HEK293 (cell line): ENCODE measurements around the gene SKAP1.

Source experiments
- KLF16 ChIP-seq: fragments of 450-650 bp; formaldehyde crosslinking; IDR thresholded peaks from 2 replicates; pipeline ENCODE4 v1.5.1; 2017; ENCODE audit warnings: missing biosample characterization, missing genetic modification characterization
- ZNF121 ChIP-seq: fragments of 450-650 bp; formaldehyde crosslinking; IDR thresholded peaks from 2 replicates; pipeline ENCODE4 v1.5.1; 2016; ENCODE audit warnings: missing biosample characterization, missing genetic modification characterization
- ZNF416 ChIP-seq: fragments of 450-650 bp; formaldehyde crosslinking; IDR thresholded peaks from 2 replicates; pipeline ENCODE4 v1.5.1; 2016; ENCODE audit warnings: missing biosample characterization, missing genetic modification characterization
- ZNF670 ChIP-seq: fragments of 450-650 bp; formaldehyde crosslinking; IDR thresholded peaks from 2 replicates; pipeline ENCODE4 v1.5.1; 2016; ENCODE audit warnings: missing biosample characterization, missing genetic modification characterization, low read depth
- TF ChIP-seq, protein P1 (sequence below): fragments of 450-650 bp; formaldehyde crosslinking; IDR thresholded peaks from 2 replicates; pipeline ENCODE4 v1.5.1; 2016; ENCODE audit warnings: missing biosample characterization, missing genetic modification characterization
- TF ChIP-seq, protein P2 (sequence below): fragments of 450-650 bp; formaldehyde crosslinking; IDR thresholded peaks from 2 replicates; pipeline ENCODE4 v1.5.1; 2016; ENCODE audit warnings: missing biosample characterization, missing genetic modification characterization
- TF ChIP-seq, protein P3 (sequence below): sonication (generic); formaldehyde crosslinking; IDR thresholded peaks from 2 replicates; pipeline ENCODE4 v1.8.1; 2022; ENCODE audit warnings: mild to moderate bottlenecking, moderate library complexity, missing genetic modification reagents
- TF ChIP-seq, protein P4 (sequence below): fragments of 450-650 bp; formaldehyde crosslinking; IDR thresholded peaks from 2 replicates; pipeline ENCODE4 v1.5.1; 2016; ENCODE audit warnings: missing biosample characterization, missing genetic modification characterization, low read depth
- TF ChIP-seq, protein P5 (sequence below): fragments of 450-650 bp; formaldehyde crosslinking; IDR thresholded peaks from 2 replicates; pipeline ENCODE4 v1.5.1; 2016; ENCODE audit warnings: missing biosample characterization, missing genetic modification characterization

DNA sequence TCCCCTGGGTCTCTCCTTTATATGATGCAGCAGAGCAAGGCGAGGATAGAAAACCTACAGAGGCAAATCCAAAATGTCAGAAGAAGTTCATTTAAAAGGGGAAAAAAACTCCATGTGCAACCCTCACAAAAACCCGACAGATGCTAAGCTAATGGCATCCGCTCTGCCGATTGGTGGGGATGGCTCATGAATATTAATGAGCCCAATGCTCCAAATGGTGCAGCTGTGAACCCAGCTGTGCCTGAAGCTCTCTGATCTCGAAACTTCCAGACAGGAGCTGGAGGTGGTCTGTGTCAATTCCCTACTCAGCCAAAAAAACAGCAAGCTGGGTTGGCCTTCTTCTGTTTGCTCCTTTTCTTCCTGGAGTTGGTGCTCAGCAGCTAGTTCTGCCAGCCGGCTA is 306.9 kb downstream of the SKAP1 start:
- no peak for TF ChIP-seq ZNF121 (tag by site-specific recombination)
- TF ChIP-seq, protein P1, sequence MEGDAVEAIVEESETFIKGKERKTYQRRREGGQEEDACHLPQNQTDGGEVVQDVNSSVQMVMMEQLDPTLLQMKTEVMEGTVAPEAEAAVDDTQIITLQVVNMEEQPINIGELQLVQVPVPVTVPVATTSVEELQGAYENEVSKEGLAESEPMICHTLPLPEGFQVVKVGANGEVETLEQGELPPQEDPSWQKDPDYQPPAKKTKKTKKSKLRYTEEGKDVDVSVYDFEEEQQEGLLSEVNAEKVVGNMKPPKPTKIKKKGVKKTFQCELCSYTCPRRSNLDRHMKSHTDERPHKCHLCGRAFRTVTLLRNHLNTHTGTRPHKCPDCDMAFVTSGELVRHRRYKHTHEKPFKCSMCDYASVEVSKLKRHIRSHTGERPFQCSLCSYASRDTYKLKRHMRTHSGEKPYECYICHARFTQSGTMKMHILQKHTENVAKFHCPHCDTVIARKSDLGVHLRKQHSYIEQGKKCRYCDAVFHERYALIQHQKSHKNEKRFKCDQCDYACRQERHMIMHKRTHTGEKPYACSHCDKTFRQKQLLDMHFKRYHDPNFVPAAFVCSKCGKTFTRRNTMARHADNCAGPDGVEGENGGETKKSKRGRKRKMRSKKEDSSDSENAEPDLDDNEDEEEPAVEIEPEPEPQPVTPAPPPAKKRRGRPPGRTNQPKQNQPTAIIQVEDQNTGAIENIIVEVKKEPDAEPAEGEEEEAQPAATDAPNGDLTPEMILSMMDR (tag by site-specific recombination): no peak
- TF ChIP-seq KLF16: no peak
- TF ChIP-seq, protein P2, sequence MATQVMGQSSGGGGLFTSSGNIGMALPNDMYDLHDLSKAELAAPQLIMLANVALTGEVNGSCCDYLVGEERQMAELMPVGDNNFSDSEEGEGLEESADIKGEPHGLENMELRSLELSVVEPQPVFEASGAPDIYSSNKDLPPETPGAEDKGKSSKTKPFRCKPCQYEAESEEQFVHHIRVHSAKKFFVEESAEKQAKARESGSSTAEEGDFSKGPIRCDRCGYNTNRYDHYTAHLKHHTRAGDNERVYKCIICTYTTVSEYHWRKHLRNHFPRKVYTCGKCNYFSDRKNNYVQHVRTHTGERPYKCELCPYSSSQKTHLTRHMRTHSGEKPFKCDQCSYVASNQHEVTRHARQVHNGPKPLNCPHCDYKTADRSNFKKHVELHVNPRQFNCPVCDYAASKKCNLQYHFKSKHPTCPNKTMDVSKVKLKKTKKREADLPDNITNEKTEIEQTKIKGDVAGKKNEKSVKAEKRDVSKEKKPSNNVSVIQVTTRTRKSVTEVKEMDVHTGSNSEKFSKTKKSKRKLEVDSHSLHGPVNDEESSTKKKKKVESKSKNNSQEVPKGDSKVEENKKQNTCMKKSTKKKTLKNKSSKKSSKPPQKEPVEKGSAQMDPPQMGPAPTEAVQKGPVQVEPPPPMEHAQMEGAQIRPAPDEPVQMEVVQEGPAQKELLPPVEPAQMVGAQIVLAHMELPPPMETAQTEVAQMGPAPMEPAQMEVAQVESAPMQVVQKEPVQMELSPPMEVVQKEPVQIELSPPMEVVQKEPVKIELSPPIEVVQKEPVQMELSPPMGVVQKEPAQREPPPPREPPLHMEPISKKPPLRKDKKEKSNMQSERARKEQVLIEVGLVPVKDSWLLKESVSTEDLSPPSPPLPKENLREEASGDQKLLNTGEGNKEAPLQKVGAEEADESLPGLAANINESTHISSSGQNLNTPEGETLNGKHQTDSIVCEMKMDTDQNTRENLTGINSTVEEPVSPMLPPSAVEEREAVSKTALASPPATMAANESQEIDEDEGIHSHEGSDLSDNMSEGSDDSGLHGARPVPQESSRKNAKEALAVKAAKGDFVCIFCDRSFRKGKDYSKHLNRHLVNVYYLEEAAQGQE: no peak
- TF ChIP-seq, protein P3, sequence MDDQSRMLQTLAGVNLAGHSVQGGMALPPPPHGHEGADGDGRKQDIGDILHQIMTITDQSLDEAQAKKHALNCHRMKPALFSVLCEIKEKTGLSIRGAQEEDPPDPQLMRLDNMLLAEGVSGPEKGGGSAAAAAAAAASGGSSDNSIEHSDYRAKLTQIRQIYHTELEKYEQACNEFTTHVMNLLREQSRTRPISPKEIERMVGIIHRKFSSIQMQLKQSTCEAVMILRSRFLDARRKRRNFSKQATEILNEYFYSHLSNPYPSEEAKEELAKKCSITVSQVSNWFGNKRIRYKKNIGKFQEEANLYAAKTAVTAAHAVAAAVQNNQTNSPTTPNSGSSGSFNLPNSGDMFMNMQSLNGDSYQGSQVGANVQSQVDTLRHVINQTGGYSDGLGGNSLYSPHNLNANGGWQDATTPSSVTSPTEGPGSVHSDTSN (CRISPR knock-in tag): no peak
- TF ChIP-seq, protein P4, sequence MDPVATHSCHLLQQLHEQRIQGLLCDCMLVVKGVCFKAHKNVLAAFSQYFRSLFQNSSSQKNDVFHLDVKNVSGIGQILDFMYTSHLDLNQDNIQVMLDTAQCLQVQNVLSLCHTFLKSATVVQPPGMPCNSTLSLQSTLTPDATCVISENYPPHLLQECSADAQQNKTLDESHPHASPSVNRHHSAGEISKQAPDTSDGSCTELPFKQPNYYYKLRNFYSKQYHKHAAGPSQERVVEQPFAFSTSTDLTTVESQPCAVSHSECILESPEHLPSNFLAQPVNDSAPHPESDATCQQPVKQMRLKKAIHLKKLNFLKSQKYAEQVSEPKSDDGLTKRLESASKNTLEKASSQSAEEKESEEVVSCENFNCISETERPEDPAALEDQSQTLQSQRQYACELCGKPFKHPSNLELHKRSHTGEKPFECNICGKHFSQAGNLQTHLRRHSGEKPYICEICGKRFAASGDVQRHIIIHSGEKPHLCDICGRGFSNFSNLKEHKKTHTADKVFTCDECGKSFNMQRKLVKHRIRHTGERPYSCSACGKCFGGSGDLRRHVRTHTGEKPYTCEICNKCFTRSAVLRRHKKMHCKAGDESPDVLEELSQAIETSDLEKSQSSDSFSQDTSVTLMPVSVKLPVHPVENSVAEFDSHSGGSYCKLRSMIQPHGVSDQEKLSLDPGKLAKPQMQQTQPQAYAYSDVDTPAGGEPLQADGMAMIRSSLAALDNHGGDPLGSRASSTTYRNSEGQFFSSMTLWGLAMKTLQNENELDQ: no peak
- TF ChIP-seq, protein P5, sequence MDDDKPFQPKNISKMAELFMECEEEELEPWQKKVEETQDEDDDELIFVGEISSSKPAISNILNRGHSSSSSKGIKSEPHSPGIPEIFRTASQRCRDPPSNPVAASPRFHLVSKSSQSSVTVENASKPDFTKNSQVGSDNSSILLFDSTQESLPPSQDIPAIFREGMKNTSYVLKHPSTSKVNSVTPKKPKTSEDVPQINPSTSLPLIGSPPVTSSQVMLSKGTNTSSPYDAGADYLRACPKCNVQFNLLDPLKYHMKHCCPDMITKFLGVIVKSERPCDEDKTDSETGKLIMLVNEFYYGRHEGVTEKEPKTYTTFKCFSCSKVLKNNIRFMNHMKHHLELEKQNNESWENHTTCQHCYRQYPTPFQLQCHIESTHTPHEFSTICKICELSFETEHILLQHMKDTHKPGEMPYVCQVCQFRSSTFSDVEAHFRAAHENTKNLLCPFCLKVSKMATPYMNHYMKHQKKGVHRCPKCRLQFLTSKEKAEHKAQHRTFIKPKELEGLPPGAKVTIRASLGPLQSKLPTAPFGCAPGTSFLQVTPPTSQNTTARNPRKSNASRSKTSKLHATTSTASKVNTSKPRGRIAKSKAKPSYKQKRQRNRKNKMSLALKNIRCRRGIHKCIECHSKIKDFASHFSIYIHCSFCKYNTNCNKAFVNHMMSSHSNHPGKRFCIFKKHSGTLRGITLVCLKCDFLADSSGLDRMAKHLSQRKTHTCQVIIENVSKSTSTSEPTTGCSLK (tag by site-specific recombination): no peak
- no peak for TF ChIP-seq ZNF416
- no peak for TF ChIP-seq ZNF670 (tag by site-specific recombination)
